ENCODE data around the gene ZNF232. TPM values are rescaled to one million over a fixed set of nuclear protein-coding genes. Genes with fewer than 3 reads are reported as not detected.
A peak's percentile ranks its signal among the peaks of the same experiment; 100 is the strongest.
"Not testable (repeated sequence)": the region's sequence is repeated elsewhere in the genome, so short reads cannot be mapped to it uniquely, and the experiment has no call there.

The ZNF232 gene
- total RNA-seq, result 10 to 100 TPM in 1 of 2 experiments, 1 to 10 TPM in 1; 9.4 to 12.9 TPM

GRCh38 chr17:5111402-5112204, at the start of gene ZNF232:
TSS of gene ZNF232 (minus strand) at chr17:5111878. CDS start at chr17:5111822, 56 bp downstream.
- peaks cover 4% of the 10 kb centered on the region for H3K9me3 Mint-ChIP-seq
- POLR2A ChIA-PET, result interaction anchor here (0.5 to 1.1 kb wide), 2 partner anchors 33 to 912 kb away, joined by 3 read pairs; partner anchors contain the start of gene ZFP3
- H3K27me3 Mint-ChIP-seq, result peaks cover 9% of the 10 kb centered on the region
- H3K4me1 Mint-ChIP-seq, result peaks cover 11% of the 10 kb centered on the region
- peaks cover 59% of the 10 kb centered on the region for H3K36me3 Mint-ChIP-seq
- ATAC-seq (ENCODE audit: low read depth), result peak; percentile 95
- H3K27ac Mint-ChIP-seq, result peak within 1 kb of the TSS; percentile 79
- DNase-seq, result peak; percentile 93
- H3K4me3 Mint-ChIP-seq, result peak within 1 kb of the TSS; percentile 84

DNA sequence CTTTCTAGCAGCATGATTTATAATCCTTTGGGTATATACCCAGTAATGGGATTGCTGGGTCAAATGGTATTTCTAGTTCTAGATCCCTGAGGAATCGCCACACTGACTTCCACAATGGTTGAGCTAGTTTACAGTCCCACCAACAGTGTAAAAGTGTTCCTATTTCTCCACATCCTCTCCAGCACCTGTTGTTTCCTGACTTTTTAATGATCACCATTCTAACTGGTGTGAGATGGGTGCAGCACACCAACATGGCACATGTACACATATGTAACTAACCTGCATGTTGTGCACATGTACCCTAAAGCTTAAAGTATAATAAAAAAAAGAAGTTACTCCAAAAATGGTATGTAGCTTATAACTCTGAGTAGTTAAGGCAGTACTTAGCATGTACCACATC, 49.0 kb upstream of the ZNF232 start:
- H3K4me1 Mint-ChIP-seq, result not testable (repeated sequence)

DNA sequence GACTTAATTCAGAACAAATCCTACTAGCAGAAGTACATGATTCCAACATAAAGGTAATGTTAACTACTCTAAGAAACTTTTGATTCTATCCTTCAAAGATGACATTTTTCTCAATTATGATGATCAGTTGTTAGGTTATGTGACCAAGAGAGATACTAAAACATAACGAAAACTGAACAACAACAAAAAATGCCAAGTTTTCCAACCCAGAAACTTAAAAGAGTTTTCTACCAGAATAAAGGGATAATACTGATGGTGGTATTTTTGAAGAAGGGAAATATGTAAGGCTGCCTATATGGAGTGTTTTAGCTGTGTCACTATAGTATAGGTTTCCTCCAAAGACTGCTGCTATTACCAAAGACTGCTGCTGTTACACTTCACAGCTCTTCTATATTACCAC, 34.4 kb upstream of the ZNF232 start:
- peaks cover 24% of the 10 kb centered on the region for H3K27me3 Mint-ChIP-seq
- H3K36me3 Mint-ChIP-seq; H3K4me3 Mint-ChIP-seq; H3K9me3 Mint-ChIP-seq; H3K27ac Mint-ChIP-seq; POLR2A ChIA-PET; ATAC-seq (ENCODE audit: low read depth); DNase-seq; H3K4me1 Mint-ChIP-seq: not testable (repeated sequence)

More for the DNA sequence above, 49.0 kb upstream of the ZNF232 start:
- ATAC-seq (ENCODE audit: low read depth); DNase-seq; H3K36me3 Mint-ChIP-seq; H3K27ac Mint-ChIP-seq; H3K9me3 Mint-ChIP-seq; POLR2A ChIA-PET; H3K4me3 Mint-ChIP-seq: not testable (repeated sequence)
- H3K27me3 Mint-ChIP-seq, result peaks cover 44% of the 10 kb centered on the region

GRCh38 chr17:5142877-5143276, 31.2 kb upstream of the ZNF232 start:
- DNase-seq; POLR2A ChIA-PET; H3K27ac Mint-ChIP-seq; H3K4me1 Mint-ChIP-seq; H3K4me3 Mint-ChIP-seq; H3K36me3 Mint-ChIP-seq; H3K9me3 Mint-ChIP-seq; ATAC-seq (ENCODE audit: low read depth): not testable (repeated sequence)
- peaks cover 24% of the 10 kb centered on the region for H3K27me3 Mint-ChIP-seq

DNA sequence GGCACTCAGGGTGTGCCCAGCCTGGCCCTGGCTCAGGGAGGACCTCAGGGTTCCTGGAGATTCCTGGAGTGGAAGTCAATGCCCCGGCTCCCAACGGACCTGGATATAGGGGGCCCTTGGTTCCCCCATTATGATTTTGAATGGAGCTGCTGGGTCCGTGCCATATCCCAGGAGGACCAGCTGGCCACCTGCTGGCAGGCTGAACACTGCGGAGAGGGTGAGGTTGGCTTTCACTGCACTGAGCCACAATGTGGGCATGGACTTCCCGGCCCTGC, 27.7 kb upstream of the ZNF232 start:
- Mint-ChIP-seq H3K36me3 (no peaks in the 10 kb centered on the region), H3K27ac (no peak overlapping the region), H3K9me3 (no peaks in the 10 kb centered on the region), H3K27me3 (peaks cover 8% of the 10 kb centered on the region), H3K4me1 (no peaks in the 10 kb centered on the region), H3K4me3 (no peak overlapping the region)
- ATAC-seq (ENCODE audit: low read depth) (no peak), DNase-seq (no peak)
- POLR2A ChIA-PET, result no interaction called here

DNA sequence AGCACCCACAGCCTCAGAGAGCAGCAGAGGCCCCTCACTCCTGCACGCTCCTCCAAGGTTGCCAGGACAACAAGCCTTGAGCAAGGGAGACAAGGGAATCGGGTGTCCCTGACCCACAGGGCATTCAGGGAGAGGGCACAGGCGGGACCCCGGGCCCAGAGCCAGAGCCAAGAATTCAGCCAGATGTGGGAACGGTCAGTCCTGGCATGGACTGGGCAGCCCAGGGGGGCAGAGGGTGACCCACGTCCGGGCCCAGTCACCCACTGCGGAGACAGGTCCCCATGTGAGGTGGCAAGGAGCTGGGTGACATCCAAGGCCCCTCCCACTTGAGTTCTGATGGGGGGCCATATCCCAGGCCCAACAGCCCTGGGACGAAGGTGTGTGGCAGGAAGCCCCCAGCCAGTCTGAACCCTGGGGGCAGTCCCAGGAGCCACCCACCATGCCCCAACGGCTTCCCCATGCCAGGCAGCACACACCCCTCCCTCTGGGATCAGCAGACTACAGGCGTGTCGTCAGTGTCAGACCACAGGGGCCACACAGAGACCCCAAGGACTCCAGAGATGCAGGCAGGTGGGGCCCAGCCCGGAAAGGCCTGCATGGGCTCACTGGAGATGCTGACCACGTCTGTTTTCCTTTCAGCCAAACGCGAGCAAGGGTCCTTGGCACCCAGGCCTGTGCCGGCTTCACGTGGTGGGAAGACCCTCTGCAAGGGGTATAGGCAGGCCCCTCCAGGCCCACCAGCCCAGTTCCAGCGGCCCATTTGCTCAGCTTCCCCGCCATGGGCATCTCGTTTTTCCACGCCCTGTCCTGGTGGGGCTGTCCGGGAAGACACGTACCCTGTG, 27.2 kb upstream of the ZNF232 start:
- ATAC-seq (ENCODE audit: low read depth) (no peak), DNase-seq (no peak)
- Mint-ChIP-seq H3K27me3 (peaks cover 8% of the 10 kb centered on the region), H3K36me3 (no peaks in the 10 kb centered on the region), H3K4me1 (no peaks in the 10 kb centered on the region), H3K4me3 (no peak overlapping the region), H3K27ac (no peak overlapping the region), H3K9me3 (no peaks in the 10 kb centered on the region)
- POLR2A ChIA-PET, result no interaction called here

- H3K9me3 Mint-ChIP-seq, H3K27me3 Mint-ChIP-seq, POLR2A ChIA-PET: not testable (repeated sequence)
These were observed 26.5 kb upstream of the ZNF232 start for GRCh38 chr17:5138198-5138544.

GRCh38 chr17:5137511-5138197, 26.0 kb upstream of the ZNF232 start:
- H3K4me1 Mint-ChIP-seq; H3K9me3 Mint-ChIP-seq; ATAC-seq (ENCODE audit: low read depth); H3K4me3 Mint-ChIP-seq; H3K36me3 Mint-ChIP-seq; H3K27me3 Mint-ChIP-seq; H3K27ac Mint-ChIP-seq; POLR2A ChIA-PET; DNase-seq: not testable (repeated sequence)

More at GRCh38 chr17:5138198-5138544, 26.5 kb upstream of the ZNF232 start:
- not testable (repeated sequence) for DNase-seq; H3K27ac Mint-ChIP-seq; ATAC-seq (ENCODE audit: low read depth); H3K36me3 Mint-ChIP-seq; H3K4me3 Mint-ChIP-seq; H3K4me1 Mint-ChIP-seq

DNA sequence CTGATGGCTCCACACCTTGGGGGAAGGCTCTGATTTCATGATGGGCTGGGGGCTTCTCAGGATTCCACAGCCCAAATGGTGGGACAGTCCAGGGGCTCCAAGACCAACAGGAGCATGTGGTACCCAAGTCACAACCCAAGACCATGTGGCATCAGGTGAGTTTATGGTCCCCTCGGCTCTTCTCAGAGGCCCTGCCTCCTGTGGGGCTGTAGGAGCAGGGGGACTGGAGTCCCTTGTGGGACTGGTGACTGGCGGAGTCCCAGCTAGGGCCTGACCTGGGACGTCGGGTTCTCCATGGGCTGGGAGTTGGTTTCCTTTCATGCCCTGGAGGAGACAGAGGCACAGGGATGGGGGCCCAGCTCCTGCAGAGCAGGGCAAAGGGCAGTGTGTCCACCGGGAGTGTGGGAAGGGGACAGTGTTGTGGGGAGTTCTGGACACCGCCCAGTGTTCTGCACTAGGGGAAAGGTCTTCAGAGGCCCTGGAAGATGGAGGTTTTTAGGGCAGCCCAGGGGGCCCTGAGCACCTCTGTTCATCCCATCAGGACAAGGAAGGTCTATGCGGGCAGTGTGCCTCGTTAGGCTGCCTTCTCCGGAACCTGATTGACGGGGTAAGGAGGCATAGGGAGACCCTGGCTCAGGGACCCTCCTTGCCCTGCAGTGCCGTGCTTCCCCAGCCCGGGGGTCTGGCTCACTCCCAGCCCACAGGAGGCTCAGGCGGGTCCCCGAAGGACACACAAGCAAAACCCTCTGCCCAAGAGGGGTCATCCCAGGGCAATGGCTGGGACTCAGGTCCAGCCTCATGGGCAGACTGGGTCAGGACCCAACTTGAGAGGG, 25.1 kb upstream of the ZNF232 start:
- H3K4me1 Mint-ChIP-seq; DNase-seq; H3K4me3 Mint-ChIP-seq; POLR2A ChIA-PET; H3K9me3 Mint-ChIP-seq; ATAC-seq (ENCODE audit: low read depth); H3K27ac Mint-ChIP-seq; H3K27me3 Mint-ChIP-seq; H3K36me3 Mint-ChIP-seq: not testable (repeated sequence)

DNA sequence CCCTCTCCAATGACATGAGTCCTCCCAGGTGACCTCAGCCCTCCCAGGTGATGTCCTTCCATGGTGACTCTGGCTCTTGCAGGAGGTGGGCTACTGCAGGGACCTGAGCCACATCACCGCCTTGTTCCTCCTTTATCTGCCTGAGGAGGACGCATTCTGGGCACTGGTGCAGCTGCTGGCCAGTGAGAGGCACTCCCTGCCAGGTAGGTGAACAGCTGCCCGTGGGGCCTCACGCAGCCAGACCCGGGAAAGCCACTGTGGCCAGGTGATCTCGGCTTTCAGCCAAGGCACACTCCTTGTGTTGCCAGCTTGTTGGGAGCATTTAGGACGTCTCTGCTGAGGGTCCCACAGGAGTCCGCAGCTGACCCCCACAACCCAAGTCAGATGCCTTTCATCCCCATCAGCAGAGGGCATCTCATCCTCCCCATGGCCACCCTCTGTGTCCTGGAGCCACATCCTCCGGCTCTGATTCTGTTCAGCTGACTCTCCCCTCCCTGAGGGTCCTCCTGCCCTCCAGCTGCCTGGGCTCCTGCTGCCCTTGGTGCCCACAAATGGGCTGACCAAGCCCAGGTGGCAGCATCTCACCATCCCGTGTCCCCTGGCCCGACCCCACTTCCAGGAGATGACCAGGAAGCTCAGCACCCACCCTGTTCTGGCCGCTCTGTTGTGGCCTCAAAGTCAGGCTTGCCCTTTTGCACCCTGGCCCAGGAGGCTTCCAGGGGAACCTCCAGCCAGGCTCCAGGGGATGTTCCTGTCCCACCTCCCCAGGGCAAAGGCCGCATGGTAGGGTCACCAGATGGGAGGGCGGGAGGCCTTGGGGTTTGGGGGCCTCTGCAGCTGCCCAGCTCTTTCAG, 24.3 kb upstream of the ZNF232 start:
- Mint-ChIP-seq H3K9me3 (no peaks in the 10 kb centered on the region), H3K27me3 (no peaks in the 10 kb centered on the region), H3K27ac (no peak overlapping the region), H3K36me3 (no peaks in the 10 kb centered on the region), H3K4me3 (no peak overlapping the region), H3K4me1 (no peaks in the 10 kb centered on the region)
- ATAC-seq (ENCODE audit: low read depth) (no peak), DNase-seq (no peak)
- POLR2A ChIA-PET, result no interaction called here

DNA sequence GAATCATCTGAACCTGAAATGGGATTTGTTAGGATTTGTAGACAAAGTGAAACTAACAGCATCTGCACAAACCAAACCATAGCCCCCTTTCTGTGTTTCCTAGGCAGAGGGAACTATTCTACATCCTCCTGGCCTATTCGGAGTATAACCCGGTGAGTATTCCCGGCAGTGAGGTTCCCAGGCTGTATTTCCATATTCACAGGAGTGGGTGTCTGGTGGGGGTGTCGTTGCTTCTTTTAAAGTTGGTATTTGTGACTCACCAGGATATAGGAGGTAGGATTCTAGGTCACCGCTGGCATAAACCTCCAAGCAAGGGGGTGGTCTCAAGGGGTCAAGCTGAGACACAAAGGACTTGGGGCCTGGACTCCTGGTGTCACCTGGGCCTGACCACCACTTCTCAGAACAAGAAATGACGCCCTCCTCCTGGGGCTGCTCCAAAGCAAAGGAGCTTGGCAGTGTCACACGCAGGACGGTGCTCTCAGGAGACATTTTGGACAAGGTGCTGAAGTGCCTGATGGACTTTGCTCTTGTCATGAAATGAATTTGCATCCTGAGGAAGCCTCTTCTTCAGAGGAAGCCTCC, 23.5 kb upstream of the ZNF232 start:
- H3K36me3 Mint-ChIP-seq; DNase-seq; H3K4me1 Mint-ChIP-seq; H3K27me3 Mint-ChIP-seq; H3K27ac Mint-ChIP-seq; POLR2A ChIA-PET; ATAC-seq (ENCODE audit: low read depth); H3K4me3 Mint-ChIP-seq; H3K9me3 Mint-ChIP-seq: not testable (repeated sequence)

GRCh38 chr17:5134571-5134970, 22.9 kb upstream of the ZNF232 start:
- H3K36me3 Mint-ChIP-seq; DNase-seq; H3K4me1 Mint-ChIP-seq; H3K27me3 Mint-ChIP-seq; ATAC-seq (ENCODE audit: low read depth); POLR2A ChIA-PET; H3K4me3 Mint-ChIP-seq; H3K9me3 Mint-ChIP-seq; H3K27ac Mint-ChIP-seq: not testable (repeated sequence)
